GM11168 (cell line): ENCODE results near the gene TMEM178B.

Experiments used
- in situ Hi-C: fragments of 300-500 bp; cut with MboI; formaldehyde crosslinking; loops from one replicate; pipeline ENCODE4 v1.12.0; 2022; ENCODE audit warnings: low sequenced_read_pairs; ENCODE audit not compliant: unreplicated experiment

The TMEM178B gene

GRCh38 chr7:141486959-141487358 is 413.1 kb downstream of the TMEM178B start:
- in situ Hi-C loops, result no loop called here

GRCh38 chr7:141490474-141490873 is 416.6 kb downstream of the TMEM178B start:
- in situ Hi-C loops, result no loop called here

- in situ Hi-C loops, result no loop called here
Measured at GRCh38 chr7:141495057-141495456, 421.2 kb downstream of the TMEM178B start.

GRCh38 chr7:141497391-141497790 is 423.5 kb downstream of the TMEM178B start:
- in situ Hi-C loops, result no loop called here

- in situ Hi-C loops, result no loop called here
Measured at GRCh38 chr7:141500608-141501007, 426.7 kb downstream of the TMEM178B start.

GRCh38 chr7:141501451-141501850 is 427.6 kb downstream of the TMEM178B start:
- in situ Hi-C loops, result no loop called here

GRCh38 chr7:141511316-141511675 is 437.4 kb downstream of the TMEM178B start:
- in situ Hi-C loops, result no loop called here

GRCh38 chr7:141511676-141512396 is 438.0 kb downstream of the TMEM178B start:
- in situ Hi-C loops, result no loop called here

- in situ Hi-C loops, result no loop called here
Measured at GRCh38 chr7:141512597-141512996, 438.7 kb downstream of the TMEM178B start.

GRCh38 chr7:141513720-141514119 is 439.9 kb downstream of the TMEM178B start:
- in situ Hi-C loops, result no loop called here

- in situ Hi-C loops, result no loop called here
Measured at GRCh38 chr7:141515941-141516340, 442.1 kb downstream of the TMEM178B start.

- in situ Hi-C loops, result no loop called here
Measured at GRCh38 chr7:141519623-141520022, 445.8 kb downstream of the TMEM178B start.

- in situ Hi-C loops, result no loop called here
Measured at GRCh38 chr7:141522657-141523342, 448.9 kb downstream of the TMEM178B start.

GRCh38 chr7:141525973-141526514 is 452.2 kb downstream of the TMEM178B start:
- in situ Hi-C loops, result loop anchor here (25.0 kb wide), 1 partner anchor 714 kb away; no protein-coding TSS in a partner anchor

GRCh38 chr7:141527076-141527475 is 453.2 kb downstream of the TMEM178B start:
- in situ Hi-C loops, result loop anchor here (25.0 kb wide), 1 partner anchor 715 kb away; no protein-coding TSS in a partner anchor

- in situ Hi-C loops, result loop anchor here (25.0 kb wide), 1 partner anchor 716 kb away; no protein-coding TSS in a partner anchor
Measured at GRCh38 chr7:141528399-141528798, 454.5 kb downstream of the TMEM178B start.
